Measurements from ENCODE around the gene BHLHA15.

GRCh38 chr7:98214811-98215321 is 3.6 kb downstream of the BHLHA15 start:
- TF ChIP-seq POLR2A (IDR thresholded peaks at IDR 0.05; ENCODE audit: low read length) (no peak), GATA1 (IDR thresholded peaks at IDR 0.05; ENCODE audit: low read depth, low read length) (no peak)
